GM21717 (cell line): ENCODE measurements around the gene DOCK10.

Experiments
- ATAC-seq: cut with Tn5 transposase; IDR thresholded peaks from one replicate; pipeline ENCODE4 v1.9.1; 2021; ENCODE audit warnings: mild to moderate bottlenecking, moderate library complexity; ENCODE audit not compliant: unreplicated experiment

The DOCK10 gene

DNA sequence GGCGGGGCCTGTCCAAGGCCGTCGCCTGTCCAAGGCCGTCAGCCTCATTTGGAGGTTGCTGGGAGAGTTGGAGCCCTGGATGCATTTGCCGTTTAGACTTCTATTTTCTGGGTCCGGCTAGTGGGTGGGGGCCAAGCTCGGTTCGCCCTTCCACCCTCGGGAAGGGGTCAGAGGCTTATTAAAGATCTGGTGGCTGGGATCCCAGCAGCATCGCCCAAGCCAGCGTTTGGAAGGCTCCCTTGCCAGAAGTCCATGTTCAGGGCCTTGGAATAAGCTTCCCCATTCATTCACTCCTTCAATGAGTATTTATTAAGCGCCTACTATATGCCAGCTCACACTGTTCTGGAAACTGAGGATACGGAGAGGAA, 516 bp upstream of the DOCK10 start:
- no peak for ATAC-seq

DNA sequence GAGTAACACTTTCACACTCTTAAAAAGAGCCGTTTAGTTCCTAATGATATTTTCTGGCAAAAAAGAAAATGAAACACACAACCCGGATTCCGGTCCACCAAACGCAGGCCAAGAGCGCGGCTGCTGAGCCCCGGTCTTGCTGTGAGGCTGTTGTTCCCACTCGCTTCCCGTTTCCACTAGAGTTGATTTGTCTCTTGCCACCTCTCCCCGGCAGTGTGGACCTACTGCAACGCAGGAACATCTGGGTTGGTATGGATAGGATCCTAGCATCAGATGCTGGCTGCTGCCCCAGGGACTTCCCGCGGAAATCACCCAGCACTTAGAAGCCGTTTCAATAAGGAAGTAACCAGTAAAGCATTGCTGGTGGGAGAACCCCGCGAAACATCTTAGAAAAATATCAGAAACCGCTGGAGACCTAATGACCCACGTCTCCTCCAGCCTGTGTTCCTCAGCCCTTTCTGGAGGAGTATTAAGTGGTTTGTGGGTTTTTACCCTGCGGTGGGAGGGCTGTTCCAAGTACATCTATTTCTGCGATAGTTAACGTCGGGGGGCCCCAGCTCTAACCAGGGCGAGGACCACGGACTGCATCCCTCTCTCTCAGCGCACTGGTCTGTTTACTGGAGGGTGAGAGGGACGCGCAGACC, 939 bp downstream of the DOCK10 start:
- ATAC-seq, result peak; percentile 71

DNA sequence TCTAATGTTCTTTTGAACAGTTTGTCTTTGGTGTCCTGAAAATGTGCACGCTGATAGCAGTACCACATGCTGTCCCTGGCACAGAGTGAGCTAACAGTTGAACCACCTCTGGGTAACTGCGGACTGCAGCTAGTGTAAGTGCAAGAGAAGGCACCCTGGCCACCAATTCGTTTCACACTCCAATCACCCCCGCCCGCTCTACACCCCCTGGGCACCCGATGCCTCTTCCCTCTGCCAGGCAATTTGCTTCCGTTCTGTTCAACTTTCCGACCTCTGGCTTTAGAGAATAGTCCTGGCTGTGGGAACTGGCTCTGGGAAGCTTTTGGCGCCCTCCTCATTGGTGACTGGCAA, 1.4 kb downstream of the DOCK10 start:
- peak; percentile 16 for ATAC-seq

DNA sequence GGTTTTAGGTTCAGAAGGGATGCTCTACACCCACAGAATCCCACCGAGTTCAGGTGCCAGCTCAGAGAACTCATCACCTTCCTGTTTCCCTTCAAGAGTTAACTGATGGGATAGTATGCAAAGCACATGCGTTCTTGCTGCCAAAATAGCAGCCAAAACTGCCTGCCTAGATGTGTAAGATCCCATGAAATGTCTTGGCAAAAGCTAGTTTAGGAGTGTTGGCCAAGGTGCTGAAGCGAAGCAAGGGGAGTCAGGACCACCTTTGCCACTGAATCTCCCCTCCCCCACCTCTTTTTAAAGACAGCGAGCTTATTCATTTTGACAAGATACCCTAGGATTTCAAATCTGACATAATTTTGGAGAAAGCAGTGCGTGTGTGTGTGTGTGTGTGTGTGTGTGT, 2.1 kb downstream of the DOCK10 start:
- ATAC-seq, result no peak

DNA sequence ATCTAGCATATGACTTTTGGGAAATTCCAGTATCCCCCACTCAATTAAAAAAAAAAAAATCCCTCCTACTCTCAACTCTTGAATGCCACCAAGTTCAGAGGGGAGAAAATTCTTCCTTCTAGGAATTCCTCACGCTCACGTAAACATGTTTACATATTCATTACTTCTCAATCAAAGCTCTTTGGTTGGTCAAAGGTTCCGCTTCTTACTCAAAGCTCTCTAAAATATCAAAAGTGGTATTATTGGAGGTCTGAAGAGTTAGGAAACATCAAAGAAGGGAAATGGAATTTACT, 4.1 kb downstream of the DOCK10 start:
- ATAC-seq, result no peak

DNA sequence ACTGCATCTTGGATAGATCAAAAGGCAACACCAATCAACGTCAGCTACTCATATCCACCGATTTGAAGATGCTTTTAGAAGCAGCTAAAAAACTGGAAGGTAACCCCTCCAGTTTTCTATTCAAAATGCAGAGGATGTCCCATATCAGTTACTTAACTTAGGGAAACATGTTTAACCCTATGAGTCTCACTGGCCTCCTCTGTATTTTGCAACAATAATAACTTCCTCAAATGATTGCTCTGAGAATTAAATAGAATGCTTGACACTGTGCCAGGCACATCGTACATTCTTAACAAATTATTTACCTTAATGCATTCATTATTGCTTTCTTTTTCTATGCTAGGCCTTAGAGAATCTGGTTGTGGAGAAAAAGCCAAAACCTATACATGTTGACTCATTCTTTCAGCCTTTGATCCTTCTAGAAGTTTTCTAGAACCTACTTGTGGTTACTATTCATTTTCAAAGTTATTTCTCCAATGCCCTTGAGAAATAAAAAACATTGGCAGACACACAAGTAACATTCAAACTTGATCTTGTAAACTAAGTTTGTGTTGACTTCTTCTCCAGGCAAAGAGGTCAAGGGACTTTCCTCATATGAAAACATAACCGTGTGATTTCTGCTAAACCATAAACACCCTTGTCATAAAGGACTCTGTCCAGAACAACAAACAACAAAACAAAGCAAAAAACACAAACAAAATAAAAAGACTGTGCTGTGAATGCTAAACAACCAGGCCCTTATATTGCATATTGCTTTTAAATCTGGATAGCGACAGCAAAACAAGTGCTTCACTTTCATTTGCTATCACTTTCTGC, 4.6 kb downstream of the DOCK10 start:
- no peak for ATAC-seq

DNA sequence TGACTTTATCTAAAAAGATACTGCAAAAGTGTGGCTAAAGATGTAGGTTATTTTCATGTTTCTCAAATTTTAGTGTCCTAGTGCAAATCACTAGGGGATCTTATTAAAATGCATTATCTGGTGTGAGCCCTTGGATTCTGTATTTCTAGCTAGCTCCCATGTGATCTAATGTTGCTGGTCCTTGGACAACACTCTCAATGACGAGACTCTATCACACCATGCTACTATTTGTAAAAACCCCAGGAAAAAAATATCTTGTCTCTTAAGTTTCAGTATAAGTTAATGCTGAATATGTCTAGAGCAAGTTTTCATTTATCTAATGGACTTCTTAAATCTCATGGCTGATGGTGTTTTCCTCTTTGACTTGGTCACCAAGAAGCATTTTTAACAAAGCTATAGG, 5.8 kb downstream of the DOCK10 start:
- no peak for ATAC-seq

DNA sequence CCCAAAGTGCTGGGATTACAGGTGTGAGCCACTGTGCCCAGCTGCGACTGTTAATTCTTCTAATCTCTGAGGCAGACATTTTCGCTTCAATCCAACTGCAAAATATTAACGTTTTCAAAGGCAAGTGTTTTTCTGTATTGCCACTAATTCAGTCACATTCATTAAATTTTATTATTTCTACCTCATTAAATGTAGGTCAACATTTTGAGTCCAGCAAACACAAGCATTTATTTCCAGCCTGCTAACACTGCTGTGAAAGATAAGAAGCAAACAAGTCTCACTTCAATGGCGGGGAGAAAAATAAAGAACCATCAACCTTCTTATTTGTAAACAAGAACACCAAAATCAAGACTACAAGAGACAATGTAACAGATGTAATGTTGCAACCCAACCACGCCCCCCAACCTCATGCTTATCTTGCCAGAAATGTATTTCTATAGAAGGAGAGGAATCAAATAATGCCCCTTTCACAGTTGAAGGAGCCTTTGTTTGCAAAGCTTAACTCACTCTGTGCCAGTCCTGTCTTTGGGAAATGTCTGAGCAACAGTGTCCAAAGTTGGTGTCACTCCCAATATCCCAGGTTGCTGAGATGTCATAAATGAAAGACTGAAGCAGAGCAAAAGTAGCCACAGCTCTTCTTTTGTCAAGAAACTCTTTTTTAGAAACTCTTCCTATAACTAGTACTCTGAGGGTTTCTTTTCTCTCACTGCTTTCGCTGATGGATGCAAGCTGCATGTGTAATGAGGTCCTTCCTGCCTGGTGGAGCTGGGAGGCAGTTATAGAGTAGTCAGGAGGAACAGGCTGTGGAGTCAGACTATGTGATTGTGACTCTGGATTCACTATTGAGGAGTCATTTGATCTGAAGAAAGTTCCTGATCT, 8.6 kb downstream of the DOCK10 start:
- ATAC-seq, result no peak

DNA sequence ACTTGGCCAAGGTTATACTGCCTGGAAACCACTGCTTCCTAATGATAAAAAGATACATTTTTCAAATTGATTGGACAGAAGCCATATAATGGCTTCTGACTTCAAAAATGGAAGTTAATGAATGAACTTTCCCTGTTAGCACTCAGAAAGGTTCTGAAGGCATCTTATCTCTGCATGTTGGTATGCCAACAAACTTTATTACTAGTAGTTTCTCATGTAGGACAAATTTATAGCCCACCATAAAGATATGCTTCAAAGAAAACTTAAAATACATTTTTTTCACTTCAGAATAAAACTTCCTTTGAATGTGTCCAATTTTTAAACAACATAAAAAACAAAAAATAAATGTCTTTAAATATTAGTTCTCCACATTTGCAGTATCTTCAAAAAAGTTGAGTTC, 10.0 kb downstream of the DOCK10 start:
- no peak for ATAC-seq

DNA sequence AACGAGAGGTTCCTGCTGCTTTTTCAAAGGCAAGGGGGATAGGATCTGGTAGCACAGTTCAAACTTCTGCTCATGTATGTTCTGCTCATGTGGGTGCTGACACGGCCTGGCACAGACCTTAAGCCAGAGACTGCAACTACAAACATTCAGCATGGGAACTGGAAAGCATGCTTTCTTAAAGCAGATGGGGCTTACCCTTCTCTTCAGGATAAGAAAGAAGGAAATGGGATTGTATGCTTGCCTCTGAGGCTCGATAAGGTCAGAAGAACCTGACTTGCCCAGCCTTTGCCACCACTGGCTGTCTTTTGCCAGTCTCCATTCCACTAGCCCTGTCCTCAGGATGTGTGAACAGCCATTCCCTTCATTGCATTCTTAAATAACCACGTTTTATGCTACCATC, 10.7 kb downstream of the DOCK10 start:
- no peak for ATAC-seq

DNA sequence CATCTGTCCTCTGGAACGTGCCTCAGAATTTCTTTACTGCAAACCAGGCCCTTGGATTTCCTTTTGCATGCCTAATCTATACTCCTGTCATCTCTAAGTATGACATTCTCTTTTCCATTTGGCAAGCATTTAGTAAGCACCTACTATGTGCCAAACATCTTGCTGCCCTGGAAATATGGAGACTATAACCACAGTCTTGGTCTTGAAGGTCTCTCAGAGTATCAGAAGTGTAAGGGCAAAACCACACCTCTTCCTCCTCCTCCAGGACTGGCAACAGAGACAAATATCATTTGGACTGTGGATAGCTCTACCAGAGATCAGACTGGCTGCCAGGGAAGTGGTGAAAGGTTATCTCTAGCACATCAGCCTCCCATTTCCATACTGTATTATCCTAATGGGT, 11.4 kb downstream of the DOCK10 start:
- no peak for ATAC-seq

DNA sequence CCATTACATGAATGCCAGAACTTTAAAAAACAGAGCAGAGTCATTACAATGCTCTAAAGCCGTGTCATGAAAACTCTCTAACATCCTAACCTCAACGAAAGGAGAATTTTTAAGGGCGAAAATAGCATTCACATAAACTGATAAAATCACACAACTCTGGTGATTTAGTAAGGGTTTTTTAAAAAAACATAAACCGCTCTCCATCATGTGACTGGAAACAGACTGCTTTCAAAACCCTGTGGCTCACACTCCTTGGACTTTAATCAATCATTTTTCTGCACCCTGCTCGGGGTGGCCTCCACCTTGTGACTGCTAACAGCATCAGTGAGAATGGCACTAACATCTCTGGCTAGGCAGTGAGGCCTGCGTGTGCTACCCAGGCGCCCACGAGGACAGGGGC, 12.1 kb downstream of the DOCK10 start:
- no peak for ATAC-seq

DNA sequence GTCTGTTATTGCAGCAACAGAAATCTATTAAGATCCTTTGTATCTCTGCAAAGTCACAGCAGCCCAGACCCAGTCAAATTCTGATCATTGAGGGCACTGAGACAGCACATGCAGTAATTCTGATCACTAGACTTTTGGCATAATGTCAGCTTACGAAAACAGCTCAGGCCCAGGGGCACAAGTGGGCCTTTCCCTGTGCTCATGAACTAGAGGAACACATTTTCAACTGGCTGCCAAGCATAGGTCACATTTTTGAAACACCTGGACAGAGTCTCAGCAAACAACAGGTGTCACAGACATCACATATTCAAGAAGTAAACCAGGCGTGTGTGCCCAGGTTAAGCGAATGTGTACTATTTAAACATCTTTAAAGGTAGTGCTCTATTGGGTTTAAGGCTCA, 13.7 kb downstream of the DOCK10 start:
- ATAC-seq, result no peak

DNA sequence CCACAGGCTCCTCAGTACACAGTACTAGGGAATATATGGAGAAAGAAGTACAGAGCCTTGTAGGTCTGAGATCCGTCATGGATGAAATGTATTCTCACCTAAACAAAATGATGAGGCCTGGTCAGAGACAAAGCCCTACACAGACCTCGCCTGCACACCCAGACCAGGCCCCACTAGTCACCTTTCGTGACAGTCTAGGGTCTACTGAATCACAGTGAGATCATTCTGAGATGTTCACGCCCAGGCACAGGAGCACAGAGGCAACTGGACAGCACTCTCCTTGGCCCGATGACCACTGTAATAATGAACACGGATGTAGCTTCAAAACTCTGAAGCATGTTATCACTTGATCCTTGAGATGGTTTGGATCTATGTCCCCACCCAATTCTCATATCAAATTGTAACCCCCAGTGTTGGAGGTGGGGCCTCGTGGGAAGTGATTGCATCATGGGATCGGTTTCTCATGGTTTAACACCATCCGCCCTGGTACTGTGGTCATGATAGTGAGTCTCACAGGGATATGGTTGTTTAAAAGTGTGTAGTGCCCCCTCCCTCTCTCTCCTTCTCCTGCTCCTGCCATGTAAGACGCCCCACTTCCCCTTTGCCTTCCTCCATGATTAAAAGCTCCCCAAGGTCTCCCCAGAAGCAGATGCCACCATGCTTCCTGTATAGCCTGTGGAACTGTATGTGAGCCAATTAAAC, 15.1 kb downstream of the DOCK10 start:
- no peak for ATAC-seq

DNA sequence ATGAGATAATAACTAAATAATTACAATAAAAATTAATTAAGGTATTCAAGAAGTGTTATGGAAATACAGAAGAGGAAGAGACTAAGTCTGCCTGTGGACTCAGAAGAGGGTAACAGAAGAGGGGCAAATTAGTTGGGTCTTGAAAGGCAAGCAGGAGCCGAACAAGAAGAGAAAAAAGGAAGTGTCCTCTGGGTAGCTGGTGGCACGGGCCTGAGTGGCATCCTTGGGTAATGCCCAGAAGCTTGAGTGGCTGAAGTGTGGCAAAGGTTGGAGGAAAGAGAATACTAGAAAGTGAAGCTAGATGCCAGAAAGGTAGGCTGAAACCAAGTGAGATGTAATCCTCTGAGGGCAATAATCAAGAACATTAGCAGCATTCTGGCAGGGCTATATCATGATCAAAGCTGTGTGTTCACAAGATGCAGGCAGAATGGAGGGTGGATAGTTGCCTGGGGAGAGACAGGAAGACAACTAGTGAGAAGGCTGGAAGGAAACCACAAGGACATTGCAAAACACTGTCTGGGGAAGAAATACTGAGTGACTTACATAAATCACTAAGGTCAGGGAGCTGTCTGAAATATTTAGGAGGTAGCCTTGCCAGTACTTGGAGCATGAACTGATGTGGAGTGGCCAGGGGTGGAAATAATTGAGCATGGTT, 16.2 kb downstream of the DOCK10 start:
- ATAC-seq, result peak; percentile 43

DNA sequence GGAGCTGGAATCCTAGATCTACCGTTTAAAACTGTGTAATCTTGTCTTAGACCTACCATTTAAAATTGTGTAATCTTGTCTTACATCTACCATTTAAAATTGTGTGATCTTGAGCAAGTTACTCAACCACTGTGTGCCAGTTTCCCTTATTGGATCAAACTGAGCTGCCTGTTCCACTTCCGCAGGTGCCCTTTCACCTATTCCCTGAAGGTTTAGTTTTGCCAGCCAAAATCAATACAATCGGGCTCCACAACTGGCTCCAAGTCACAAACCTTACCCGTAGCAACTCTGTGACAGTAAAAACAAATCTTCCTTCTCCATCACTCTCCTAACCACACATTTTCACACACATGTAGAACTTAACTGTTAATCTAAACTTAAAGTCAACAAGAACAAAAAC, 20.1 kb downstream of the DOCK10 start:
- ATAC-seq, result no peak

DNA sequence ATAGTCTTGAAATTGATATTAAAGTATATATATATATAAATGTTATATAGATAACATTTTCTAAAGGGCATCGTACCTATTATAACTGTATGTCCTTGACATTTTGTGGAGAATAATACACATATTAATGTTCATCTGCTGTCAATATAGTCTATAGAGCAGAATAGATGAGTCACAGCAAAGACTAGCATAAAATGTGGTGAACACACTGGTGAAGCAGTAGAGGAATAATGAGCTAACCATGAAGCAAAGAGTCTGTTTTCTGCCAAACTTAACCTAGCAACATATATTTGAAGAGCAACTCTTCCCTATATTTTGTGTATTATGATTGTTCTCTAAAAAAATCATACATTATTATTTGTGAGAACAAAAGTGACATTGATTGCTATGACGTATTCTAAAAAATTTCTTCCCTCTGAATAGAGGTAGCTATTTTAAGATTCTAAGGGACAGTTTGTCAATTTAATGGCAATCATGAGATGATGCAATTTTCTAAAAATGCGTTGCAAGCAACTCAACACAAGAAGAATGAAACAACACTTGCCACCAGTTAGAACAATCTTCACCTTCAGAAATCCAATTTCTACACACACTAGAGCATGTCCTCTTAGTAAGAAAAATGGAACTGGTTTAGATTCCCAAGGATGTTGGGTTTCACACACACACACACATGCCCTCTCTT, 22.0 kb downstream of the DOCK10 start:
- no peak for ATAC-seq

DNA sequence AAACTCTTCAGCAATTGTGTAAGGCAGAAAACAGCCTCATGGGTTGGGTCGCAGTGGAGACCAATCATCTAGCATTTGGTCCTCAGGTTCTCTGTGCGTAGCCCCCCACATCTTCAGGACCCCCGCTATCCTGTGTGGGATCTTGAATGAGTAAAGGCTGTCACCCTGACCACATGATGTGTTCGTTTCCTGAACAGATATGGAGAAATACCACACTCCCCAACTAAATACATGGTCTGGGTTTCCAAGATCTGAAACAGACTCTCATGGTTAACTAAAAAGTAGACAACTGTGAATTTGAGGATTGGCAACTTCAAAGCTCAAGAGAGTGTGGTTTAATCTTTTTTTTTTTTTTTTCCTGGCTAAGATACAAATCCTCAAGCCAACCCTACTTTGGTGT, 23.2 kb downstream of the DOCK10 start:
- ATAC-seq, result no peak

DNA sequence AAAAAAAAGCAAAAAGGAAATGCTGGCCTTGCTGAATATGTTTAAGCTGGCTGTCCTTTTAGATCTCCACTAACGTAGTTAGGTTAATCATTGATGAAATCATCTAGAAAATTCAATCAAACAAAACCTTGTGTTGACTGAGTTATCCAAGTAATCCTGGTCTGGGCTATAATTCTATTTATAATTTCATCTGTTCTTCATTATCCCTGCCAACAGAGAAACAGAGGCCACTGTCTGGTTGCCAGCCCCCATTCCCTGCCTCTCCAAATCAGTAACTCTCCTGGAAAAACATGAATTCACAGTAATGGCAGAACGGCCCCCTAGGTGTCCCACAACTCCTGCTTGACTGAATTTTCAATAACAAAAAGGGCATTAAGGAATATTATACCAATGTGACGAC, 24.6 kb downstream of the DOCK10 start:
- ATAC-seq, result no peak

DNA sequence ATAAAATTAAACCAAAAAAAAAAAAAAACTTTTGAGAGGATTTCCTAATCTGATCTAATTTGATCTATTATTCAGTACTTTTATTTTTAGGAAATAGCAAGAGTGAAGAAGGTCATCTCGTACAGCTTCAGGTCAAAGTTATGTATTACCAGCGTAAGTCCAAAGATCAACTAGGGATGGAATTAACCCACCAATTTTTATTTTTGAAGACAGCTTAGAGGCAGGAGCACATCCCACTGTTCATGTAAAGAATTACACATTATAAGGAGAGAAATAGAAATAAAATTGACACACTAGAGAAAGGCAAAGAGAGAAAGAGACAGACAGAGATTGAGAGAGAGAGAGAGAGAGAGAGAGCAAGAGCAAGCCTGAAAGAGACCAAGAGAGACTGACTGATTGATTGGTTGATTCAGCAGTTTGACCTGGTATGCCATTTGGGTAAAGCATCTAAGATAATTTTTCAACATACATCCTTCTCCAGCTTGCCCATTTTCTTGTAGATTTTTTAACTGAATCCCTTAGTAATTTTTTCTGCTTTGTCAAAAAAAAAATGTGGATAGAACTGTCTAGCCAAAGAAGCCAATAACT, 25.1 kb downstream of the DOCK10 start:
- no peak for ATAC-seq
